HepG2 (cell line): ENCODE measurements around the gene ZNF624. TPM values are rescaled to one million over a fixed set of nuclear protein-coding genes. Genes with fewer than 3 reads are reported as not detected.

ENCODE experiments used
- ATAC-seq: fragments of 200-7000 bp; cut with Tn5 transposase; 3 replicates; pipeline ENCODE4 v1.9.1; 2020; ENCODE audit warnings: mild to moderate bottlenecking, moderate library complexity
- BruUV-seq: library from RNA; stranded (reverse); fragments of 400-500 nt; replicated peaks from 2 replicates; lab custom pipeline; 2021; lab: Mats Ljungman, UMichigan
- CTCF ChIA-PET: fragments of 300-600 bp; formaldehyde crosslinking; extraction: SDS; loops from one replicate; lab custom pipeline; 2021; ENCODE audit warnings: low total read pairs, inconsistent platforms, low intra/inter-chr PET ratio; lab: Yijun Ruan, JAX
- POLR2A ChIA-PET: fragments of 350-600 bp; sonication (Branson Sonifier 250); formaldehyde crosslinking; loops from one replicate; lab custom pipeline; 2020; ENCODE audit warnings: antibody characterized with exemption, inconsistent platforms; lab: Yijun Ruan, JAX
- DNase-seq: peaks from one replicate; pipeline ENCODE4 v3.0.0-alpha.2; 2015; ENCODE audit warnings: low spot score
- FAIRE-seq: peaks from 3 replicates; lab custom pipeline; 2011; peaks lifted over from hg19 to GRCh38; lab: Jason Lieb, UNC
- H2AFZ ChIP-seq: one replicate; pipeline ENCODE4 v1.6.1; 2011; ENCODE audit warnings: low read length, inconsistent platforms
- H3K27ac ChIP-seq: fragments of 300-600 bp; 3 replicates; pipeline ENCODE4 v1.8.0; 2011; ENCODE audit warnings: mixed run types, mild to moderate bottlenecking, mixed read lengths, low read length, inconsistent platforms; ENCODE audit not compliant: insufficient read depth; ENCODE audit errors: extremely low read length
- H3K27me3 ChIP-seq, 2 experiments: fragments of 200-600 bp in 1 of 2; 2 replicates in 1 of 2; 3 replicates in 1 of 2; pipeline versions ENCODE4 v1.6.0 to v1.8.0; 2011; ENCODE audit warnings: low read length in 2 of 2, mild to moderate bottlenecking in 2 of 2, moderate library complexity in 2 of 2, inconsistent platforms in 1 of 2; ENCODE audit not compliant: insufficient read depth in 2 of 2, control insufficient read depth in 1 of 2
- H3K36me3 ChIP-seq, 2 experiments: fragments of 200-600 bp in 1 of 2; replicated peaks in 1 of 2; 2 replicates in 1 of 2; 3 replicates in 1 of 2; pipeline versions ENCODE4 v1.5.1 to v1.8.0; 2011; ENCODE audit warnings: low read length in 2 of 2, inconsistent platforms in 1 of 2; ENCODE audit not compliant: insufficient read depth in 2 of 2, control insufficient read depth in 1 of 2
- H3K4me1 ChIP-seq: 2 replicates; pipeline ENCODE4 v1.5.1; 2012; ENCODE audit warnings: low read length, inconsistent platforms; ENCODE audit not compliant: insufficient read depth
- H3K4me2 ChIP-seq: 2 replicates; pipeline ENCODE4 v1.6.0; 2011; ENCODE audit warnings: low read depth, low read length, inconsistent platforms
- H3K4me3 ChIP-seq, 3 experiments: fragments of 200-600 bp in 1 of 3; sonication (generic), shearing (Covaris generic) in 1 of 3; replicated peaks in 1 of 3; 2 replicates each; pipeline ENCODE4 v1.5.1; 2011 to 2016; ENCODE audit warnings: low read length in 3 of 3, inconsistent platforms in 2 of 3, low read depth in 2 of 3, mild to moderate bottlenecking in 2 of 3, control low read depth in 1 of 3, mixed read lengths in 1 of 3; ENCODE audit not compliant: insufficient read depth in 1 of 3
- H3K79me2 ChIP-seq: one replicate; pipeline ENCODE4 v1.6.1; 2011; ENCODE audit warnings: low read length, inconsistent platforms; ENCODE audit not compliant: insufficient read depth
- H3K9ac ChIP-seq: 2 replicates; pipeline ENCODE4 v1.6.0; 2011; ENCODE audit warnings: mild to moderate bottlenecking, low read depth, low read length, inconsistent platforms; ENCODE audit not compliant: insufficient read depth
- H3K9me3 ChIP-seq: 2 replicates; pipeline ENCODE4 v1.5.1; 2012; ENCODE audit warnings: mild to moderate bottlenecking, low read length
- H4K20me1 ChIP-seq: 2 replicates; pipeline ENCODE4 v1.6.0; 2011; ENCODE audit warnings: inconsistent platforms, mild to moderate bottlenecking, low read length, moderate library complexity; ENCODE audit not compliant: insufficient read depth
- CAMTA2 ChIP-seq: sonication (generic); formaldehyde crosslinking; IDR thresholded peaks from 2 replicates; pipeline ENCODE4 v1.4.0; 2020; ENCODE audit warnings: mild to moderate bottlenecking, missing genetic modification reagents, borderline replicate concordance
- GABPA ChIP-seq, 2 experiments: IDR thresholded peaks; 2 replicates each; pipeline ENCODE4 v1.6.1; 2011 to 2016; ENCODE audit warnings: low read depth in 2 of 2, low read length in 1 of 2, missing biosample characterization in 1 of 2, missing genetic modification characterization in 1 of 2
- GFI1 ChIP-seq: sonication (generic); formaldehyde crosslinking; IDR thresholded peaks from 2 replicates; pipeline ENCODE4 v1.5.0; 2020; ENCODE audit warnings: missing genetic modification reagents, mild to moderate bottlenecking, borderline replicate concordance
- HOXA9 ChIP-seq: sonication (generic); formaldehyde crosslinking; IDR thresholded peaks from 2 replicates; pipeline ENCODE4 v1.8.1; 2022; ENCODE audit warnings: missing genetic modification reagents, mild to moderate bottlenecking, moderate library complexity, borderline replicate concordance
- PAX8 ChIP-seq: sonication (generic); formaldehyde crosslinking; IDR thresholded peaks from 2 replicates; pipeline ENCODE4 v1.8.0; 2022; ENCODE audit warnings: mild to moderate bottlenecking, missing genetic modification reagents, borderline replicate concordance
- TGIF2 ChIP-seq: IDR thresholded peaks from 2 replicates; pipeline ENCODE4 v1.6.1; 2016; ENCODE audit warnings: control low read depth, missing compliant biosample characterization
- ZNF570 ChIP-seq: sonication (generic); formaldehyde crosslinking; IDR thresholded peaks from 2 replicates; pipeline ENCODE4 v1.4.0; 2020; ENCODE audit warnings: mild to moderate bottlenecking, missing genetic modification reagents, borderline replicate concordance
- ZNF598 ChIP-seq: sonication (generic); formaldehyde crosslinking; IDR thresholded peaks from 2 replicates; pipeline ENCODE4 v1.5.1; 2020; ENCODE audit warnings: mild to moderate bottlenecking, missing genetic modification reagents, borderline replicate concordance
- WGBS: methylation state at CpG from one replicate; pipeline ENCODE4 v1.1.6; 2017; ENCODE audit warnings: low lambda C conversion rate; 5-methylcytosine and 5-hydroxymethylcytosine counted together
- in situ Hi-C: cut with HindIII; loops from 2 replicates; pipeline ENCODE4 v1.10.0; 2017; ENCODE audit warnings: low pct_unique_long_range_greater_than_20kb; ENCODE audit not compliant: extremely low pct_ligation_motif_present
- intact Hi-C: fragments of 100-400 bp; cut with micrococcal nuclease; formaldehyde crosslinking; loops from one replicate; pipeline ENCODE4 v1.10.0; 2022; ENCODE audit not compliant: unreplicated experiment
- polyA plus RNA-seq, 8 experiments: library from polyadenylated mRNA; depleted of rRNA in 3 of 8; stranded (reverse) in 7 of 8; unstranded in 1 of 8; fragments of >200 nt; fragmentation: Illumina TruSeq in 4 of 8; extraction: Trizol in 4 of 8; gene quantifications; 2 replicates each; pipeline versions ENCODE4 v1.2.1 to v1.2.3, GENCODE V29; 2011 to 2016; ENCODE audit warnings: low read depth in 4 of 8, missing spikeins in 1 of 8, mixed read lengths in 1 of 8; ENCODE audit not compliant: insufficient read depth in 1 of 8
- total RNA-seq, 5 experiments: library from RNA; depleted of rRNA; stranded (reverse); fragments of >200 nt; fragmentation: Illumina TruSeq; extraction: Trizol; gene quantifications; 2 replicates each; pipeline ENCODE4 v1.2.3, GENCODE V29; 2016; ENCODE audit warnings: low read depth in 1 of 5
- TF ChIP-seq, protein P1 (sequence below): sonication (generic); formaldehyde crosslinking; IDR thresholded peaks from 2 replicates; pipeline ENCODE4 v1.4.0; 2020; ENCODE audit warnings: missing genetic modification reagents, mild to moderate bottlenecking, borderline replicate concordance
- TF ChIP-seq, protein P2 (sequence below): sonication (generic); formaldehyde crosslinking; IDR thresholded peaks from 2 replicates; pipeline ENCODE4 v1.4.0; 2020; ENCODE audit warnings: missing genetic modification reagents
- TF ChIP-seq, protein P3 (sequence below): sonication (generic); formaldehyde crosslinking; IDR thresholded peaks from 2 replicates; pipeline ENCODE4 v1.5.0; 2020; ENCODE audit warnings: missing genetic modification reagents
- TF ChIP-seq, protein P4 (sequence below): sonication (generic); formaldehyde crosslinking; IDR thresholded peaks from 2 replicates; pipeline ENCODE4 v1.9.0; 2021; ENCODE audit warnings: missing genetic modification reagents, borderline replicate concordance
- TF ChIP-seq, protein P5 (sequence below): IDR thresholded peaks from 2 replicates; pipeline ENCODE4 v1.6.1; 2016; ENCODE audit warnings: low read depth, borderline replicate concordance

The ZNF624 gene
- total and polyA plus RNA-seq, 2 of the 13 experiments (the other 11 are each of a cell fraction or from before 2014, with no cell fraction given), result 0.75 to 3.5 TPM

DNA sequence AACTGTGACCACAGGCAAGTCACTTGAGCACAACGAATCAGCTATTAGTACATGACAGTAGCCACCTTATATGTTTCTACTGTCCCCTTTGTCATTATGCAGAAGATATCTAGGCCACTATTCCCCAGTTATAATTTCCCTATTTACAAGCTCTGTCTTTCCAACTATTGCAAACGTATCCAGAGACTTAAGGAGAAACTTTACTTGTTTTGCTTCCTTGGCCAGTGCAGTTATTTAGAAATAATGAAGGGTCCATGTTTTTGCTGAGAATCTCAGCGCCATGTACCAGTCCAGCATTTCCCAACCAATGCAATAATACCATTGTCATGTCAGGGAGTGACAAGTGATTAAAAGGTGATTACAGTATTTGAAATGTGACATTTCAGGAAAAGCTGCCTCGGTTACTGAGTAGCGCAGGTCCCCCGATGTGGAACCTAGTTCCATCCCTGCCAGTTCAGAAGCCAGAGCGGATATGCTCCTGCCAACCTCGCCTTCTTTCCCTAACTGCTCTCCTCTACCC is 743 bp downstream of the ZNF624 start:
- ATAC-seq (peak; percentile 10), DNase-seq (no peak), FAIRE-seq (no peak)
- BruUV-seq, result TSS peak; percentile 65
- H3K36me3 ChIP-seq, result no peaks in the 10 kb centered on the region
- H3K4me2 ChIP-seq, result peak overlapping the region; percentile 89
- no peaks in the 10 kb centered on the region for H4K20me1 ChIP-seq
- peak overlapping the region; percentile 70 to 82 (median 73) for H3K4me3 ChIP-seq
- H3K27ac ChIP-seq, result peak overlapping the region; percentile 82
- no peak overlapping the region for H2AFZ ChIP-seq
- CTCF ChIA-PET, result no interaction called here
- H3K79me2 ChIP-seq, result no peaks in the 10 kb centered on the region
- WGBS, result 12% methylated on average over 8 of the region's 8 CpGs
- H3K9ac ChIP-seq, result peak overlapping the region; percentile 79
- in situ Hi-C loops (no loop called here), intact Hi-C loops (no loop called here)
- no peaks in the 10 kb centered on the region for H3K27me3 ChIP-seq
- TF ChIP-seq, protein P1, sequence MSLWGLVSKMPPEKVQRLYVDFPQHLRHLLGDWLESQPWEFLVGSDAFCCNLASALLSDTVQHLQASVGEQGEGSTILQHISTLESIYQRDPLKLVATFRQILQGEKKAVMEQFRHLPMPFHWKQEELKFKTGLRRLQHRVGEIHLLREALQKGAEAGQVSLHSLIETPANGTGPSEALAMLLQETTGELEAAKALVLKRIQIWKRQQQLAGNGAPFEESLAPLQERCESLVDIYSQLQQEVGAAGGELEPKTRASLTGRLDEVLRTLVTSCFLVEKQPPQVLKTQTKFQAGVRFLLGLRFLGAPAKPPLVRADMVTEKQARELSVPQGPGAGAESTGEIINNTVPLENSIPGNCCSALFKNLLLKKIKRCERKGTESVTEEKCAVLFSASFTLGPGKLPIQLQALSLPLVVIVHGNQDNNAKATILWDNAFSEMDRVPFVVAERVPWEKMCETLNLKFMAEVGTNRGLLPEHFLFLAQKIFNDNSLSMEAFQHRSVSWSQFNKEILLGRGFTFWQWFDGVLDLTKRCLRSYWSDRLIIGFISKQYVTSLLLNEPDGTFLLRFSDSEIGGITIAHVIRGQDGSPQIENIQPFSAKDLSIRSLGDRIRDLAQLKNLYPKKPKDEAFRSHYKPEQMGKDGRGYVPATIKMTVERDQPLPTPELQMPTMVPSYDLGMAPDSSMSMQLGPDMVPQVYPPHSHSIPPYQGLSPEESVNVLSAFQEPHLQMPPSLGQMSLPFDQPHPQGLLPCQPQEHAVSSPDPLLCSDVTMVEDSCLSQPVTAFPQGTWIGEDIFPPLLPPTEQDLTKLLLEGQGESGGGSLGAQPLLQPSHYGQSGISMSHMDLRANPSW (CRISPR knock-in tag), result 0 out of 2 replicates have a peak, but pooled peaks have one; percentile 14
- TF ChIP-seq GABPA (IDR thresholded peaks at IDR 0.05; ENCODE audit: low read depth, low read length) (no peak), GABPA (CRISPR knock-in tag; IDR thresholded peaks at IDR 0.05; ENCODE audit: low read depth) (0 out of 2 replicates have a peak, but pooled peaks have one; percentile 5), TGIF2 (CRISPR knock-in tag) (peak; percentile 51; the same call in 1 of the 2 replicates), GFI1 (CRISPR knock-in tag) (peak; percentile 43; the same call in 1 of the 2 replicates), PAX8 (CRISPR knock-in tag) (0 out of 2 replicates have a peak, but pooled peaks have one; percentile 57), HOXA9 (CRISPR knock-in tag) (no peak), ZNF570 (CRISPR knock-in tag) (0 out of 2 replicates have a peak, but pooled peaks have one; percentile 40), CAMTA2 (0 out of 2 replicates have a peak, but pooled peaks have one; percentile 22), ZNF598 (CRISPR knock-in tag) (0 out of 2 replicates have a peak, but pooled peaks have one; percentile 16)
- TF ChIP-seq, protein P2, sequence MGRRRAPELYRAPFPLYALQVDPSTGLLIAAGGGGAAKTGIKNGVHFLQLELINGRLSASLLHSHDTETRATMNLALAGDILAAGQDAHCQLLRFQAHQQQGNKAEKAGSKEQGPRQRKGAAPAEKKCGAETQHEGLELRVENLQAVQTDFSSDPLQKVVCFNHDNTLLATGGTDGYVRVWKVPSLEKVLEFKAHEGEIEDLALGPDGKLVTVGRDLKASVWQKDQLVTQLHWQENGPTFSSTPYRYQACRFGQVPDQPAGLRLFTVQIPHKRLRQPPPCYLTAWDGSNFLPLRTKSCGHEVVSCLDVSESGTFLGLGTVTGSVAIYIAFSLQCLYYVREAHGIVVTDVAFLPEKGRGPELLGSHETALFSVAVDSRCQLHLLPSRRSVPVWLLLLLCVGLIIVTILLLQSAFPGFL (CRISPR knock-in tag), result no peak
- TF ChIP-seq, protein P3, sequence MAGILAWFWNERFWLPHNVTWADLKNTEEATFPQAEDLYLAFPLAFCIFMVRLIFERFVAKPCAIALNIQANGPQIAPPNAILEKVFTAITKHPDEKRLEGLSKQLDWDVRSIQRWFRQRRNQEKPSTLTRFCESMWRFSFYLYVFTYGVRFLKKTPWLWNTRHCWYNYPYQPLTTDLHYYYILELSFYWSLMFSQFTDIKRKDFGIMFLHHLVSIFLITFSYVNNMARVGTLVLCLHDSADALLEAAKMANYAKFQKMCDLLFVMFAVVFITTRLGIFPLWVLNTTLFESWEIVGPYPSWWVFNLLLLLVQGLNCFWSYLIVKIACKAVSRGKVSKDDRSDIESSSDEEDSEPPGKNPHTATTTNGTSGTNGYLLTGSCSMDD (CRISPR knock-in tag), result no peak
- TF ChIP-seq, protein P4, sequence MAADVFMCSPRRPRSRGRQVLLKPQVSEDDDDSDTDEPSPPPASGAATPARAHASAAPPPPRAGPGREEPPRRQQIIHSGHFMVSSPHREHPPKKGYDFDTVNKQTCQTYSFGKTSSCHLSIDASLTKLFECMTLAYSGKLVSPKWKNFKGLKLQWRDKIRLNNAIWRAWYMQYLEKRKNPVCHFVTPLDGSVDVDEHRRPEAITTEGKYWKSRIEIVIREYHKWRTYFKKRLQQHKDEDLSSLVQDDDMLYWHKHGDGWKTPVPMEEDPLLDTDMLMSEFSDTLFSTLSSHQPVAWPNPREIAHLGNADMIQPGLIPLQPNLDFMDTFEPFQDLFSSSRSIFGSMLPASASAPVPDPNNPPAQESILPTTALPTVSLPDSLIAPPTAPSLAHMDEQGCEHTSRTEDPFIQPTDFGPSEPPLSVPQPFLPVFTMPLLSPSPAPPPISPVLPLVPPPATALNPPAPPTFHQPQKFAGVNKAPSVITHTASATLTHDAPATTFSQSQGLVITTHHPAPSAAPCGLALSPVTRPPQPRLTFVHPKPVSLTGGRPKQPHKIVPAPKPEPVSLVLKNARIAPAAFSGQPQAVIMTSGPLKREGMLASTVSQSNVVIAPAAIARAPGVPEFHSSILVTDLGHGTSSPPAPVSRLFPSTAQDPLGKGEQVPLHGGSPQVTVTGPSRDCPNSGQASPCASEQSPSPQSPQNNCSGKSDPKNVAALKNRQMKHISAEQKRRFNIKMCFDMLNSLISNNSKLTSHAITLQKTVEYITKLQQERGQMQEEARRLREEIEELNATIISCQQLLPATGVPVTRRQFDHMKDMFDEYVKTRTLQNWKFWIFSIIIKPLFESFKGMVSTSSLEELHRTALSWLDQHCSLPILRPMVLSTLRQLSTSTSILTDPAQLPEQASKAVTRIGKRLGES (CRISPR knock-in tag), result no peak
- TF ChIP-seq, protein P5, sequence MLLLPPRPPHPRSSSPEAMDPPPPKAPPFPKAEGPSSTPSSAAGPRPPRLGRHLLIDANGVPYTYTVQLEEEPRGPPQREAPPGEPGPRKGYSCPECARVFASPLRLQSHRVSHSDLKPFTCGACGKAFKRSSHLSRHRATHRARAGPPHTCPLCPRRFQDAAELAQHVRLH, result no peak
- POLR2A ChIA-PET, result no interaction called here
- H3K4me1 ChIP-seq, result peaks cover 11% of the 10 kb centered on the region; the same call in 1 of the 2 replicates
- no peaks in the 10 kb centered on the region for H3K9me3 ChIP-seq
